T-helper 2 cell treated with Interferon-gamma antibody and Interleukin-4, amounts not matched to agents 5 μg/mL and 100 μg/mL, for 36 hours (primary cell): Measurements from ENCODE around the gene MBOAT7.
"Not testable (repeated sequence)": the region's sequence is repeated elsewhere in the genome, so short reads cannot be mapped to it uniquely, and the experiment has no call there.

Experiments
- DNase-seq: peaks from one replicate; pipeline ENCODE4 v3.0.0; 2021; ENCODE audit warnings: low spot score
- H3K27ac Mint-ChIP-seq: one replicate; pipeline ENCODE4 v1.8.0; 2021; ENCODE audit warnings: mild to moderate bottlenecking, mixed read lengths
- H3K27me3 Mint-ChIP-seq: one replicate; pipeline ENCODE4 v1.8.0; 2021; ENCODE audit warnings: low read depth, mixed read lengths
- H3K36me3 Mint-ChIP-seq: one replicate; pipeline ENCODE4 v1.8.0; 2021; ENCODE audit warnings: low read depth, mixed read lengths
- H3K4me1 Mint-ChIP-seq: one replicate; pipeline ENCODE4 v1.8.0; 2021; ENCODE audit warnings: low read depth, mixed read lengths
- H3K4me3 Mint-ChIP-seq: one replicate; pipeline ENCODE4 v1.8.0; 2022; ENCODE audit warnings: mild to moderate bottlenecking, moderate library complexity, mixed read lengths
- H3K9me3 Mint-ChIP-seq: one replicate; pipeline ENCODE4 v1.8.0; 2021; ENCODE audit warnings: mixed read lengths

The MBOAT7 gene

GRCh38 chr19:54189145-54189734, at the start of gene MBOAT7:
MBOAT7 (minus strand) TSS chr19:54189580; CDS start chr19:54188508, 1,072 bp downstream.
- H3K9me3 Mint-ChIP-seq = no peaks in the 10 kb centered on the region
- H3K27ac Mint-ChIP-seq = peak within 1 kb of the TSS; percentile 99
- peaks cover 24% of the 10 kb centered on the region for H3K36me3 Mint-ChIP-seq
- DNase-seq = no peak
- peak within 1 kb of the TSS; percentile 92 for H3K4me3 Mint-ChIP-seq
- no peaks in the 10 kb centered on the region for H3K27me3 Mint-ChIP-seq
- H3K4me1 Mint-ChIP-seq = peaks cover 34% of the 10 kb centered on the region

- H3K4me3 Mint-ChIP-seq = no peak overlapping the region
- H3K9me3 Mint-ChIP-seq = no peaks in the 10 kb centered on the region
Measured at GRCh38 chr19:54233941-54234340, 44.6 kb upstream of the MBOAT7 start.

GRCh38 chr19:54231077-54231931, 41.9 kb upstream of the MBOAT7 start:
- Mint-ChIP-seq H3K4me1 (peaks cover 3% of the 10 kb centered on the region), H3K27me3 (peaks cover 33% of the 10 kb centered on the region)

More at GRCh38 chr19:54233941-54234340, 44.6 kb upstream of the MBOAT7 start:
- Mint-ChIP-seq H3K27me3 (peaks cover 42% of the 10 kb centered on the region), H3K36me3 (no peaks in the 10 kb centered on the region), H3K4me1 (peaks cover 3% of the 10 kb centered on the region), H3K27ac (no peak overlapping the region)
- no peak for DNase-seq

GRCh38 chr19:54230031-54230430, 40.7 kb upstream of the MBOAT7 start:
- DNase-seq = no peak
- H3K27me3 Mint-ChIP-seq = peaks cover 33% of the 10 kb centered on the region
- no peak overlapping the region for H3K27ac Mint-ChIP-seq
- H3K9me3 Mint-ChIP-seq = peaks cover 3% of the 10 kb centered on the region
- no peaks in the 10 kb centered on the region for H3K36me3 Mint-ChIP-seq
- H3K4me1 Mint-ChIP-seq = peaks cover 3% of the 10 kb centered on the region
- no peak overlapping the region for H3K4me3 Mint-ChIP-seq

More at GRCh38 chr19:54231077-54231931, 41.9 kb upstream of the MBOAT7 start:
- peak; percentile 82 for DNase-seq
- H3K9me3 Mint-ChIP-seq = peaks cover 3% of the 10 kb centered on the region
- no peak overlapping the region for H3K27ac Mint-ChIP-seq
- no peak overlapping the region for H3K4me3 Mint-ChIP-seq
- no peaks in the 10 kb centered on the region for H3K36me3 Mint-ChIP-seq

- DNase-seq = no peak
- peaks cover 25% of the 10 kb centered on the region for H3K27me3 Mint-ChIP-seq
- no peaks in the 10 kb centered on the region for H3K36me3 Mint-ChIP-seq
- H3K9me3 Mint-ChIP-seq = peaks cover 3% of the 10 kb centered on the region
- peaks cover 3% of the 10 kb centered on the region for H3K4me1 Mint-ChIP-seq
- H3K27ac Mint-ChIP-seq = no peak overlapping the region
- H3K4me3 Mint-ChIP-seq = no peak overlapping the region
Measured at GRCh38 chr19:54229146-54229545, 39.8 kb upstream of the MBOAT7 start.

- not testable (repeated sequence) for H3K36me3 Mint-ChIP-seq, DNase-seq, H3K27ac Mint-ChIP-seq, H3K9me3 Mint-ChIP-seq, H3K4me1 Mint-ChIP-seq, H3K4me3 Mint-ChIP-seq
- peaks cover 11% of the 10 kb centered on the region for H3K27me3 Mint-ChIP-seq
Measured at GRCh38 chr19:54224619-54225018, 35.2 kb upstream of the MBOAT7 start.

- not testable (repeated sequence) for H3K27me3 Mint-ChIP-seq, H3K27ac Mint-ChIP-seq, H3K9me3 Mint-ChIP-seq, DNase-seq, H3K4me3 Mint-ChIP-seq, H3K36me3 Mint-ChIP-seq, H3K4me1 Mint-ChIP-seq
Measured at GRCh38 chr19:54223937-54224281, 34.5 kb upstream of the MBOAT7 start.

- H3K4me3 Mint-ChIP-seq, DNase-seq, H3K9me3 Mint-ChIP-seq, H3K27ac Mint-ChIP-seq, H3K27me3 Mint-ChIP-seq, H3K36me3 Mint-ChIP-seq, H3K4me1 Mint-ChIP-seq: not testable (repeated sequence)
Measured at GRCh38 chr19:54223277-54223936, 34.0 kb upstream of the MBOAT7 start.

- H3K4me3 Mint-ChIP-seq, H3K27me3 Mint-ChIP-seq, H3K36me3 Mint-ChIP-seq, H3K4me1 Mint-ChIP-seq, H3K27ac Mint-ChIP-seq, DNase-seq, H3K9me3 Mint-ChIP-seq: not testable (repeated sequence)
Measured at GRCh38 chr19:54222474-54223276, 33.3 kb upstream of the MBOAT7 start, which contains the start of gene LILRB3. LILRB3 (minus strand) TSS chr19:54223007; CDS start chr19:54222976, 31 bp downstream.

- H3K4me3 Mint-ChIP-seq, H3K27me3 Mint-ChIP-seq, H3K9me3 Mint-ChIP-seq, H3K36me3 Mint-ChIP-seq, DNase-seq, H3K27ac Mint-ChIP-seq, H3K4me1 Mint-ChIP-seq: not testable (repeated sequence)
Measured at GRCh38 chr19:54221947-54222346, 32.6 kb upstream of the MBOAT7 start.

GRCh38 chr19:54219702-54220101, 30.3 kb upstream of the MBOAT7 start:
- H3K4me1 Mint-ChIP-seq, H3K36me3 Mint-ChIP-seq, H3K27ac Mint-ChIP-seq, H3K27me3 Mint-ChIP-seq, H3K4me3 Mint-ChIP-seq, DNase-seq, H3K9me3 Mint-ChIP-seq: not testable (repeated sequence)

- H3K9me3 Mint-ChIP-seq = no peaks in the 10 kb centered on the region
- no peak overlapping the region for H3K4me3 Mint-ChIP-seq
- H3K36me3 Mint-ChIP-seq = peaks cover 3% of the 10 kb centered on the region
- H3K27me3 Mint-ChIP-seq = peaks cover 3% of the 10 kb centered on the region
- DNase-seq = no peak
- H3K4me1 Mint-ChIP-seq = peaks cover 5% of the 10 kb centered on the region
- H3K27ac Mint-ChIP-seq = no peak overlapping the region
Measured at GRCh38 chr19:54218960-54219661, 29.7 kb upstream of the MBOAT7 start.

- no peak overlapping the region for H3K4me3 Mint-ChIP-seq
- H3K36me3 Mint-ChIP-seq = peaks cover 4% of the 10 kb centered on the region
- H3K27ac Mint-ChIP-seq = no peak overlapping the region
- no peaks in the 10 kb centered on the region for H3K9me3 Mint-ChIP-seq
- no peaks in the 10 kb centered on the region for H3K27me3 Mint-ChIP-seq
- no peak for DNase-seq
- H3K4me1 Mint-ChIP-seq = peaks cover 5% of the 10 kb centered on the region
Measured at GRCh38 chr19:54218259-54218658, 28.9 kb upstream of the MBOAT7 start.
